Upper lobe of right lung (tissue), 1 donor: Measurements from ENCODE around the gene UBR1. TPM values are rescaled to one million over a fixed set of nuclear protein-coding genes. Genes with fewer than 3 reads are reported as not detected.
A peak's percentile ranks its signal among the peaks of the same experiment; 100 is the strongest.

ENCODE experiments used
- ATAC-seq: fragments of 200-7000 bp; cut with Tn5 transposase; one replicate; pipeline ENCODE4 v1.9.1; 2020; ENCODE audit warnings: mild to moderate bottlenecking, moderate library complexity
- DNase-seq: peaks from one replicate; pipeline ENCODE4 v3.0.0-alpha.2; 2020
- H3K27ac ChIP-seq: fragments of 200-600 bp; one replicate; pipeline ENCODE4 v1.8.0; 2022
- H3K27me3 ChIP-seq: fragments of 200-600 bp; one replicate; pipeline ENCODE4 v1.8.0; 2022; ENCODE audit warnings: mild to moderate bottlenecking
- H3K36me3 ChIP-seq: fragments of 200-600 bp; one replicate; pipeline ENCODE4 v1.8.0; 2022
- H3K4me1 ChIP-seq: fragments of 200-600 bp; one replicate; pipeline ENCODE4 v1.8.0; 2022
- H3K4me3 ChIP-seq: fragments of 200-600 bp; one replicate; pipeline ENCODE4 v1.8.0; 2022; ENCODE audit warnings: mild to moderate bottlenecking
- H3K9me3 ChIP-seq: fragments of 200-600 bp; one replicate; pipeline ENCODE4 v1.8.0; 2022
- intact Hi-C: fragments of 100-400 bp; cut with DNase I; formaldehyde crosslinking; loops from one replicate; pipeline ENCODE4 v1.11.0; 2022
- total RNA-seq: library from RNA; stranded (reverse); fragmentation: NEBNext Ultra II Directional; extraction: Animal tissue kit (Norgen Biotek cat#: 25700); gene quantifications from one replicate; pipeline ENCODE4 v1.2.1, GENCODE V29; 2021
- TF ChIP-seq, protein P1 (sequence below): fragments of 200-600 bp; IDR thresholded peaks from one replicate; pipeline ENCODE4 v1.8.0; 2022; ENCODE audit warnings: antibody characterized with exemption
- donor health status: DM: no; HTN: yes; CAD: no; lungs with severe emphysema.

UBR1 gene
- total RNA-seq, 1 donor from 2014 or later = 37.9 TPM

- H3K36me3 ChIP-seq = peaks cover 58% of the 10 kb centered on the region
- no peak overlapping the region for H3K4me3 ChIP-seq
- H3K9me3 ChIP-seq = no peaks in the 10 kb centered on the region
- TF ChIP-seq, protein P1, sequence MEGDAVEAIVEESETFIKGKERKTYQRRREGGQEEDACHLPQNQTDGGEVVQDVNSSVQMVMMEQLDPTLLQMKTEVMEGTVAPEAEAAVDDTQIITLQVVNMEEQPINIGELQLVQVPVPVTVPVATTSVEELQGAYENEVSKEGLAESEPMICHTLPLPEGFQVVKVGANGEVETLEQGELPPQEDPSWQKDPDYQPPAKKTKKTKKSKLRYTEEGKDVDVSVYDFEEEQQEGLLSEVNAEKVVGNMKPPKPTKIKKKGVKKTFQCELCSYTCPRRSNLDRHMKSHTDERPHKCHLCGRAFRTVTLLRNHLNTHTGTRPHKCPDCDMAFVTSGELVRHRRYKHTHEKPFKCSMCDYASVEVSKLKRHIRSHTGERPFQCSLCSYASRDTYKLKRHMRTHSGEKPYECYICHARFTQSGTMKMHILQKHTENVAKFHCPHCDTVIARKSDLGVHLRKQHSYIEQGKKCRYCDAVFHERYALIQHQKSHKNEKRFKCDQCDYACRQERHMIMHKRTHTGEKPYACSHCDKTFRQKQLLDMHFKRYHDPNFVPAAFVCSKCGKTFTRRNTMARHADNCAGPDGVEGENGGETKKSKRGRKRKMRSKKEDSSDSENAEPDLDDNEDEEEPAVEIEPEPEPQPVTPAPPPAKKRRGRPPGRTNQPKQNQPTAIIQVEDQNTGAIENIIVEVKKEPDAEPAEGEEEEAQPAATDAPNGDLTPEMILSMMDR = no peak
- intact Hi-C loops = no loop called here
- no peak overlapping the region for H3K27ac ChIP-seq
- no peaks in the 10 kb centered on the region for H3K27me3 ChIP-seq
- H3K4me1 ChIP-seq = peaks cover 5% of the 10 kb centered on the region
- DNase-seq = no peak
- ATAC-seq = no peak
Measured at GRCh38 chr15:43144512-43144911, 38.7 kb upstream of the UBR1 start.

DNA sequence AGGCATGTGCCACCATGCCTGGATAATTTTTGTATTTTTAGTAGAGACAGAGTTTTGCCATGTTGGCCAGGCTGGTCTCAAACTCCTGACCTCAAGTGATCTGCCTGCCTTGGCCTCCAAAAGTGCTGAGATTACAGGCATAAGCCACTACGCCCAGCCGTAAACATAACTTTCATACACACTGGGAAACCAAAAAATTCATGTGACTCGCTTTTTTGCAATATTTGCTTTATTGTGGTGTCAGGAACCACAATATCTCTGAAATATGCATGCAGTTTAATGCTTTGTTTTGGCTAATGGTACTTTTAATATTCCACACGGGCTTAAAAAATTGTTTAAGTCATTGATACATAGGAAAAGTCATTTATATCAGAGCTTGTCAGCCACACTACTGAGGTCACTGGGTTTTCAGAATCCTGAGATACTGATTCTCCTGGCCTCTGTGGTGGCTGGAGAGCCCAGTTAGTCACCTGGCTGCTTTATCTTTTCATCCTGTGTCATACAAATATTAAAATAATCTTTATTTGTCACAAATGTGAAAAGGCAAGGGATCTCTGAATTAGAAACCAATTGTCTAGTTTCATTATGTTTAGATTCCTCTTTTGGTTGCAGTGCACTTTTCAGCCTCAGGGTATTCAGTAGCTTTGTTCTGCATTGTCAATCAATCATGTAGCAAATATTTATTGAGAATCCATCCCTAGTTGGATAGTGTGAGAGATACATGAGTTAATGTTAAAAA is 37.5 kb upstream of the UBR1 start:
- ATAC-seq = no peak
- H3K36me3 ChIP-seq = peaks cover 58% of the 10 kb centered on the region
- intact Hi-C loops = no loop called here

GRCh38 chr15:43135351-43135750 is 29.5 kb upstream of the UBR1 start:
- TF ChIP-seq, protein P1 = no peak
- intact Hi-C loops = no loop called here
- peaks cover 13% of the 10 kb centered on the region for H3K4me1 ChIP-seq

More for the DNA sequence above, 37.5 kb upstream of the UBR1 start:
- Histone ChIP-seq H3K9me3 (no peaks in the 10 kb centered on the region), H3K27me3 (no peaks in the 10 kb centered on the region), H3K27ac (no peak overlapping the region), H3K4me3 (no peak overlapping the region), H3K4me1 (peaks cover 5% of the 10 kb centered on the region)
- no peak for DNase-seq
- TF ChIP-seq, protein P1 = no peak

DNA sequence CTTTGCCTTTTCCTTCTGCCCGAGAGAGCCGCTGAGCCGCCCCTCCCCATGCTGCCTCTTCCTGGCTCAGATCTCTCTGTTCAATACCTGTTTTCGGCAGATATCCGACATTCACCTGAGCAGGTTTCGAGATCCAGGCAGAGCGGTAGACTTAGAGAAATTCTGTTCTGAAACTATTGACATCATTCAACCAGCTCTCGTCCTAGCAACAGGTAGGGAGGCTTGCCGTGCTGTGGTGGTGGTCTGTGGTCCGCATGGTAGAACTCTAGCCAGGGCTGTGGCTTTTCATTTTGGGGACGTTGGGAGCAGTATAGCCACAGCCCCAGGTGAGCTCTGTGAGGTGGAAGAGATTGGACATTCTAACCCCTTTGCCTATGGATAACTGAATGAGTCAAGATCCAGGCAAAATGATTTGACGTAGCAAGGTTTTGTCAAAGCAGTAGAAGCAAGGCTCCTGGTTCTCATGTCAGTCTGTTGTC is 28.4 kb upstream of the UBR1 start:
- H3K4me3 ChIP-seq = peak overlapping the region; percentile 76
- H3K27ac ChIP-seq = peak overlapping the region; percentile 86
- peaks cover 13% of the 10 kb centered on the region for H3K4me1 ChIP-seq
- intact Hi-C loops = no loop called here
- TF ChIP-seq, protein P1 = no peak
- DNase-seq = no peak
- no peaks in the 10 kb centered on the region for H3K9me3 ChIP-seq
- peaks cover 26% of the 10 kb centered on the region for H3K36me3 ChIP-seq
- ATAC-seq = no peak
- no peaks in the 10 kb centered on the region for H3K27me3 ChIP-seq

More at GRCh38 chr15:43135351-43135750, 29.5 kb upstream of the UBR1 start:
- no peak overlapping the region for H3K4me3 ChIP-seq
- H3K27ac ChIP-seq = no peak overlapping the region
- DNase-seq = no peak
- H3K27me3 ChIP-seq = no peaks in the 10 kb centered on the region
- no peak for ATAC-seq
- H3K36me3 ChIP-seq = peaks cover 36% of the 10 kb centered on the region
- H3K9me3 ChIP-seq = no peaks in the 10 kb centered on the region

DNA sequence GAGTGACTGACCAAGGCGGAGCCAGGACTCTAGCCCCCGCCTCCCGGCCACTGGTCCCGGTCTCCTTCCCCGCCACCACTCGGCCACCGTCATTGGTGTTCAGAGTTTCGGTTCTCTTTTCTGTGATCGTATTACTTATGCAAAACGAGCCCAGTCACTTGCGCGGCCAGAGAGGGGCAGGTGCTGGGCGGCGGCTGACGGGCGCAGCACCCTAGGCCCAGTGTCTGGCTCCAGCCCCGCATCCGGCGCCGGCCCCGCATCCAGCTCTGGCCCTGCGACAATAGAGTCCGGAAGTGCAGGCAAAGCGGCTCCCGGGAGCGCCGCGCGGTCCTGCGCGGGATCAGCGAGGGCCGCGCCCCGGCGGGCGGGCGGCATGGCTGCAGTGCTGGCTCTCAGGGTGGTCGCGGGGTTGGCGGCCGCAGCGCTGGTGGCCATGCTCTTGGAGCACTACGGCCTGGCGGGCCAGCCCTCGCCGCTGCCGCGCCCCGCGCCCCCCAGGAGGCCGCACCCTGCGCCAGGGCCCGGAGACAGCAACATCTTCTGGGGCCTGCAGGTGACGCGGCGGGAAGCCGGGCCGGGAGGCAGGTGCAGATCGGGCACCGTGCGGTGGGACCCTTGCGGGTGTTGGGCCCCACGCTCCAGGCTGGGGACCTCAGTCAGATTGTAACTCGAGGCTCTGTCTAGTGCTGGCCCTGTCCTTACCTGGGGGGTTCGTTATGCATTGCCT is 27.8 kb upstream of the UBR1 start, which contains the start of gene TMEM62:
TSS of gene TMEM62 (plus strand) at position 157 of the 727 bp plus-strand sequence. CDS start at position 374, 217 bp downstream.
- Histone ChIP-seq H3K4me3 (peak within 1 kb of the TSS; percentile 76), H3K27ac (peak within 1 kb of the TSS; percentile 86), H3K27me3 (no peaks in the 10 kb centered on the region), H3K4me1 (peaks cover 13% of the 10 kb centered on the region), H3K9me3 (no peaks in the 10 kb centered on the region), H3K36me3 (peaks cover 20% of the 10 kb centered on the region)
- ATAC-seq = peak; percentile 97
- DNase-seq = peak; percentile 95
- intact Hi-C loops = no loop called here
- TF ChIP-seq, protein P1 = peak; percentile 4
